ENCODE measurements around the gene RGS10. TPM values are rescaled to one million over a fixed set of nuclear protein-coding genes. Genes with fewer than 3 reads are reported as not detected.

RGS10 gene
- total RNA-seq, 1 experiment from 2014 or later, result 10.8 TPM

DNA sequence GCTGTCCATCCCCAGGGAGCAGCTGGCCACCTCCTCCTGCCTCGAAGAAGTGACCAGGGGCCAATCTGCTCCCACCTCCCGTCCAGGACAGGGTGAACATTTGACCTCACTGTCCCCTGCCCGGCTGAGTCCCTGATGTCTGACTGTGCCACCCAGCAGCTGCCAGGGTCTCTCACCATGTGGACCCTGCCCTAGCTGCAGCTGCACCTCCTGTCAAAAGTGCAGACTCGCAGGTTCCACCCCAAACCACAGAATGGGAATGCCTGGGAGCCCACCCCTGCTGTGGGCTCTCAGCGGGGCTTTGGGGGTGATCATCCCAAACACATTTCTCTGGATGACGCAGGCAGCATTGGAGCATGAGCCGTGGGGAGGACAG, 86.1 kb downstream of the RGS10 start:
- no TSS peak for BruUV-seq (replicated peaks)

GRCh38 chr10:119455609-119456434, 86.7 kb downstream of the RGS10 start:
- H3K4me1 Mint-ChIP-seq (ENCODE audit: low read depth, unreplicated experiment), result peaks cover 8% of the 10 kb centered on the region
- intact Hi-C loops (cut with micrococcal nuclease; ENCODE audit: unreplicated experiment), result no loop called here
- no peak overlapping the region for H3K4me3 Mint-ChIP-seq (ENCODE audit: low read depth, unreplicated experiment)
- H3K36me3 Mint-ChIP-seq (ENCODE audit: insufficient read depth, unreplicated experiment), result no peaks in the 10 kb centered on the region
- no peaks in the 10 kb centered on the region for H3K9me3 Mint-ChIP-seq (ENCODE audit: low read depth, unreplicated experiment)
- no peak for DNase-seq
- no peak overlapping the region for H3K27ac Mint-ChIP-seq (ENCODE audit: unreplicated experiment)
- CTCF ChIA-PET, result no interaction called here
- no peak for TF ChIP-seq CTCF (IDR thresholded peaks at IDR 0.05; ENCODE audit: unreplicated experiment)
- no peaks in the 10 kb centered on the region for H3K27me3 Mint-ChIP-seq (ENCODE audit: unreplicated experiment)
- BruUV-seq (replicated peaks), result no TSS peak

More for the DNA sequence above, 86.1 kb downstream of the RGS10 start:
- H3K27ac Mint-ChIP-seq (ENCODE audit: unreplicated experiment), result no peak overlapping the region
- peaks cover 14% of the 10 kb centered on the region for H3K4me1 Mint-ChIP-seq (ENCODE audit: low read depth, unreplicated experiment)
- no peaks in the 10 kb centered on the region for H3K27me3 Mint-ChIP-seq (ENCODE audit: unreplicated experiment)
- no peaks in the 10 kb centered on the region for H3K9me3 Mint-ChIP-seq (ENCODE audit: low read depth, unreplicated experiment)
- H3K36me3 Mint-ChIP-seq (ENCODE audit: insufficient read depth, unreplicated experiment), result no peaks in the 10 kb centered on the region
- intact Hi-C loops (cut with micrococcal nuclease; ENCODE audit: unreplicated experiment), result no loop called here
- no peak overlapping the region for H3K4me3 Mint-ChIP-seq (ENCODE audit: low read depth, unreplicated experiment)
- no peak for TF ChIP-seq CTCF (IDR thresholded peaks at IDR 0.05; ENCODE audit: unreplicated experiment)
- CTCF ChIA-PET, result no interaction called here
- no peak for DNase-seq

GRCh38 chr10:119454990-119455389, 87.5 kb downstream of the RGS10 start:
- H3K27ac Mint-ChIP-seq (ENCODE audit: unreplicated experiment), result no peak overlapping the region
- BruUV-seq (replicated peaks), result no TSS peak
- H3K36me3 Mint-ChIP-seq (ENCODE audit: insufficient read depth, unreplicated experiment), result no peaks in the 10 kb centered on the region
- no peak for DNase-seq
- intact Hi-C loops (cut with micrococcal nuclease; ENCODE audit: unreplicated experiment), result no loop called here
- H3K9me3 Mint-ChIP-seq (ENCODE audit: low read depth, unreplicated experiment), result no peaks in the 10 kb centered on the region
- TF ChIP-seq CTCF (IDR thresholded peaks at IDR 0.05; ENCODE audit: unreplicated experiment), result no peak
- peaks cover 6% of the 10 kb centered on the region for H3K4me1 Mint-ChIP-seq (ENCODE audit: low read depth, unreplicated experiment)
- no peaks in the 10 kb centered on the region for H3K27me3 Mint-ChIP-seq (ENCODE audit: unreplicated experiment)
- CTCF ChIA-PET, result no interaction called here
- H3K4me3 Mint-ChIP-seq (ENCODE audit: low read depth, unreplicated experiment), result no peak overlapping the region

DNA sequence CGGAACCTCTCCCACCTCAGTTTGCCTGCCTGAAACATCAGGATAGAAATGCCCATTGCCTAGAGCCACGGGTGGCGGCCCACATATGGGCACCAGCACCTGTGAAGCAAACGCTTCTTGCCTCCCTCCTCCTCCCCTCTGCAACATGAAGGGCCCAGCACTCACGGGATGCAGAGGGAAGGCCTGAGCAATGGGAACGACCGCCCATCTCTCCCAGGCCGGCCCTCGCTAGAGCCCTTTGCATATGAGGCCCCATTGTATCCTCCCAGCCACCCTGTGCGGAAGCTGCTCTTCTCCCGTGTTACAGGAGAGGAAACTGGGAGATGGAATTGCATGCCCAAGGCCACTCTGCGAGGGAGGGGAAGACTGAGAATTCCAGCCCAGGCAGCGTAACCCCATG, 88.2 kb downstream of the RGS10 start:
- H3K36me3 Mint-ChIP-seq (ENCODE audit: insufficient read depth, unreplicated experiment), result no peaks in the 10 kb centered on the region
- H3K9me3 Mint-ChIP-seq (ENCODE audit: low read depth, unreplicated experiment), result no peaks in the 10 kb centered on the region
- no peaks in the 10 kb centered on the region for H3K27me3 Mint-ChIP-seq (ENCODE audit: unreplicated experiment)
- no peak overlapping the region for H3K4me3 Mint-ChIP-seq (ENCODE audit: low read depth, unreplicated experiment)
- H3K4me1 Mint-ChIP-seq (ENCODE audit: low read depth, unreplicated experiment), result peaks cover 10% of the 10 kb centered on the region
- no TSS peak for BruUV-seq (replicated peaks)
- intact Hi-C loops (cut with micrococcal nuclease; ENCODE audit: unreplicated experiment), result no loop called here
- no peak for DNase-seq
- no peak for TF ChIP-seq CTCF (IDR thresholded peaks at IDR 0.05; ENCODE audit: unreplicated experiment)
- CTCF ChIA-PET, result no interaction called here
- no peak overlapping the region for H3K27ac Mint-ChIP-seq (ENCODE audit: unreplicated experiment)
